MV-4-11 (cell line): ENCODE data around the gene EP400.
"Not testable (repeated sequence)": the region's sequence is repeated elsewhere in the genome, so short reads cannot be mapped to it uniquely, and the experiment has no call there.

Source experiments
- DNase-seq: peaks from one replicate; lab custom pipeline; 2025; lab: John Stamatoyannopoulos, UW

Gene EP400

DNA sequence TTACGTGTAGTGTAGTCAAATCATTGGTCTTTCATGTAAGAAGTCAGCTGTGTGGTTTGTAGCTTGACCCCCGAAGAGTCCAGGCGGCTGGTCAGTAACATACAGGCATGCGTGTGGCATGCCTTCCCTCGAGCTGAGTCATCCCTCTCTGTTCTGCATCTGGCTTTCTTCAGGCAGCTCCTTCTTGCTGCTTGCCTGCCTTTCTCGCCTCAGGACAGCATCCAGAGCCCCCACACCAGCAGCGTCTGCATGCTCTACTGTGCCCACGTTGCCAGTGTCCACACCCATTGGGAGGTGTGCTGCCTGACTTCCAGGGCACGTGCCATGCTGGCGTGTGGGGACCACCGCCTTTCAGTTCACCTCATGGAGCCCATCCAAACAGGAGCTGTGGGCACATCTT, 96.8 kb downstream of the EP400 start:
- no peak for DNase-seq

DNA sequence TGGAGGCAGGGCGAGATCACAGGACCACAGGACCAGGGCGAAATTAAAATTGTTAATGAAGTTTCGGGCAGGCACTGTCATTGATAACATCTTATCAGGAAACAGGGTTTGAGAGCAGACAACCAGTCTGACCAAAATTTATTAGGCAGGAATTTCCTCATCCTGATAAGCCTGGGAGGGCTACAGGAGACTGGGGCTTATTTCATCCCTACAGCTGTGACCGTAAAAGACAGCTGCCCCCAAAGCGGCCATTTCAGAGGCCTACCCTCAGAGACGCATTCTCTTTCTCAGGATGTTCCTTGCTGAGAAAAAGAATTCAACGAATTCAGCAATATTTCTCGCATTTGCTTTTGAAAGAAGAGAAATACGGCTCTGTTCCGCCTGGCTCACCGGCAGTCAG, 97.9 kb downstream of the EP400 start:
- DNase-seq: not testable (repeated sequence)

GRCh38 chr12:132049442-132049841, 99.7 kb downstream of the EP400 start:
- no peak for DNase-seq

DNA sequence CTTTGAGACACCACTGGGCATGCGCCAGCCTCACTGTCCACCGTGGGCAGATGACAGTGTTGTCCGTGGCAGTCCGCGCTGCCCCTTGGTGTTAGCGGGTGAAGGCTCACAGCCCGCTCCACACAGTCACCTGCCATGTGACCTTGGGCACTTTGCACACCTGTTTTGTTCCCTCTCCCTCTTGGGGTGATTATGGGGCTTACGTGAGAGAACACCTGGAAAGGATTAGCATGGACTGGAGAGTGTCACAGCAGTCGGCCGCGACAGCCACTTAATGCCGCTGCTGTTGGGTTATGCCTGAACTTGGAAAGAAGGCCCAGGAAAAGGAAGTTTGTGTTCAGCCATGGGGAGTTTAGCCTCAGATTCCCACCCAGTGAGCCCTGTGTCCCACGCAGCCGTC, 100.1 kb downstream of the EP400 start:
- no peak for DNase-seq

DNA sequence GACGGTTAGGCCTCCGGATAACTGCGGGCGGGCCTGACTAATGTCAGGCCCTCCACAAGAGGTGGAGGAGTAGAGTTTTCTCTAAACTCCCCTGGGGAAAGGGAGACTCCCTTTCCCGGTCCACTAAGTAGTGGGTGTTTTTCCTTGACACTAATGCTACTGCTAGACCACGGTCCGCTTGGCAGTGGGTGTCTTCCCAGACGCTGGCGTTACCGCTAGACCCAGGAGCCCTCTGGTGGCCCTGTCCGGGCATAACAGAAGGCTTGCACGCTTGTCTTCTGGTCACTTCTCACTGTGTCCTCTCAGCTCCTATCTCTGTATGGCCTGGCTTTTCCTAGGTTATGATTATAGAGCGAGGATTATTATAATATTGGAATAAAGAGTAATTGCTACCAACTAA, 102.0 kb downstream of the EP400 start:
- peak; percentile 8 for DNase-seq

DNA sequence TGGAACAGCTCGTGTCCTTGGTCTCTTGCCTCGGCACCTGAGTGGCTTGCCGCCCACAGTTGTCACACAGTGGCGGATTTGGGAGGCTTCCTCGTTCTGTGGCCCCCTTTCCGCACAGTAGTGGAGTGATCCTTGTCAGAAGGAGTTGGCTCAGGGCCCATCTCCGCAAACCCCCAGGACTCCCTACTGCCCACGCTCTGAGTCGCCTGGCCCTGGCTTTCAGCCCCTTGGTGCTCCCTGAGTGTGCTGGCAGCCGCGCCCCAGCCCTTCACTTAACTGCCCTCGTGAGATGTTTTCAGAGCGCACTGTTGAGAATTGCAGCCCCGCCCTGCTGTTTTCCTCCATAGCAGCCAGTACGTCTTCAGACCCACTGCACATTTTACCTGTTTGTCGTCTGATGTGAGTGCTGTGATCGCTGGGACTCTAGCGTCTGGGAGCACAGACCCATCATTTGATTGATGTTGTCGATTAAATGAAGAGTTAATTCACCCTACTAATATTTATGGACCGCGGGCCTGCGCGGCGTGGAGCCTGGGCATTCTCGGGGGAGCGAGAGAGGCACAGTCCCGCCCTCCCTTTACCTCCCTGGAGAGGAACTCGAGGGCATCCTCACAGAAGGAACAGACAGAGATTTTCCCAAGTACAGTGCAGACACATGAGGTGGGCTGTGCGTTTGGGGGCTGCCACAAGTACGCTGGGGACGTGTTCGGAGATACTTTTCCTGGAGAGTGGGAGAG, 102.6 kb downstream of the EP400 start:
- DNase-seq: no peak

DNA sequence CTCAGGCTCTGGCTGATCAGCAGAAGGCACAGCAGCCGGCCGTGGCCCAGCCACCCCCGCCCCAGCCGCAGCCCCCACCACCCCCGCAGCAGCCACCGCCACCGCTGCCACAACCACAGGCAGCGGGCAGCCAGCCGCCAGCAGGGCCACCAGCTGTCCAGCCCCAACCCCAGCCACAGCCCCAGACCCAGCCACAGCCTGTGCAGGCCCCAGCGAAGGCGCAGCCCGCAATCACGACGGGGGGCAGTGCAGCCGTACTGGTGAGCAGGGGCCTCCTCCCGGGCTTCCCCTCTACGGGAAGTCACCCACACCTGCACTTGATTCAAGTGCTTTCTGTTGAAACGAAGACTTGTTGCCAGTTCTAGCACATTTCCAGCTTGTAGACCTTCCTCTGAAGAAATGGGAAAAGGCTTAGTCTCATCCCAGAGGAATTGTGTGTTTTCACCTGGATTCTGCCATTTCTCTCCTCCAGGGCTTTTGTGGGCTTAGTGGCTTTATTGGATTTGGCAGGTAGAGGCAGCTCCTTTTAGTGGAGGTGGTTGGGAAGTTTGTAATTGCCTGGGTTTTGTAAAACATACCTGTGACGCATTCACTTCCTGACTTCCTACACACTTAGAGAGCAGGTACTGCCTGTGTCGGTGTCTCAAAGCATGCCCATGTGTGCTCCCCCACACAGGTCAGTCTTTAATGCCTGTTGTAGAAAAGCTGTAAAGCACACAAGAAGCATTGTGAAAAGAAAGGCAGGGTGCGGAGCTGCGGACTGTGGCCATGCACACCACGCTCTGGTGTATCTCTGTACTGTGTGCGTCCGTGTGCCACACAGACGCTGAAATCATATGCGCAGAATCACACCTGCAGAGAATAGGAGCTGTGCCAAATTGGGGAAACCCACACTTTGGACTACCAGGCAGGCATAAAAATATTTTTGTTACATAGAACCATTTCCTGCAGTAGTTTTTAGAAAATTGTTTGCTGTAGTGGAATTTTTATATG, 103.9 kb downstream of the EP400 start:
- no peak for DNase-seq

GRCh38 chr12:132054983-132055382, 105.2 kb downstream of the EP400 start:
- no peak for DNase-seq

GRCh38 chr12:132055535-132056096, 105.9 kb downstream of the EP400 start:
- no peak for DNase-seq

GRCh38 chr12:132056320-132056719, 106.6 kb downstream of the EP400 start:
- no peak for DNase-seq

DNA sequence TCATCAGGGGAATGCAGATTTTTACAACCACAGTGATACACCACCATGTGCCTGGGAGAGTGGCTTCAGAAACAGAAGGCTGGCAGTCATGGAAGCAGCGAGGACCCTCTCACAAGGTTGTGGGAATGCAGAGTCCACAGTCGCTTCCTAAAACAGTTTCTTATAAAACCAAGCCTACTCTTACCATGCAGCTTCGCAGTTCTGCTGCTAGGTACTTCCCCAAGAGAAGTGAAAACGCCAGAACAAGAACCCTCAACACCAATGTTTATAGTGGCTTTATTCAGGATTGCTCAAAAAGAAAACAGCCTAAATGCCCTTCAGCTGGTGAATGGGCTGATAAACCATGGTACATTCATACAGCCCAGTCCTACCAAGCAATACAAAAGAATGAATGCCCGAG, 107.2 kb downstream of the EP400 start:
- peak; percentile 44 for DNase-seq

DNA sequence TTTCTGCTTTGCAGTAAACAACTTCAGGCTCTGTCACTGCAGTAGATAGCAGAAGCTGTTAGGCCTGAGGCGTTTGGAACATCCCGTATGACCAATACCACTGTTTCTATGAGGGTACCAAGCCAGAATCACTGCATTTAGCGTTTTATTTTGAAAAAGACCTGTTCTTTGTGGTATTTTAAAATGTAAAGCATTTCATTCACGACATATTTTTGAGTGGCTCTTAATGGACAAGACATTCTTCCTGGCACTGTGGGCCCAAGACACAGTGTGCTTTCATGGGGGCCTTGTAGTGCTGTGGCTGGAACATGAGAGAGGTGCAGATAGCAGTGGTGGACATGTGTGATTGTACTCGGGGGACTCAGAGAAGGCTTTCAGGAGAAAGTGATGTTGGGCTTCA, 107.9 kb downstream of the EP400 start:
- DNase-seq: no peak

DNA sequence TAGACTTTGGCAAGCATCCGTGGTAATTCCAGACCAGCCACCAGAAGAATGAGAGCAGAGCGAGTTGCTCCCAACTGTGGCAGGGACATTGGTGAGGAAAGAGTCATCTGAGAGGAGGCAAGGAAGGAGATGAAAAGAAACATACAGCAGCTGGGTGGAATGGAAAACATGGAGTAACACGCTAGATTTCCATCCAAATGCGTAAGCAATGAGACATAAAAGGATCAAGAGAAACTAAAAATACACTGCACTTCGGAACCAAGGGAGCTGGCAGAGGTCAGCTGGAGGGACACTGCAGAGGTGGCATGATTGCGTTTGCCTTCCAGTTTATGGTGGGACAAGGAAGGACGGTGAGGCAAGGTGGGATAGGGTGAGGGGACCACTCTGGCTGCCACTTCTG, 111.5 kb downstream of the EP400 start:
- DNase-seq: no peak

- DNase-seq: no peak
These were observed 112.1 kb downstream of the EP400 start for GRCh38 chr12:132061641-132062430.

DNA sequence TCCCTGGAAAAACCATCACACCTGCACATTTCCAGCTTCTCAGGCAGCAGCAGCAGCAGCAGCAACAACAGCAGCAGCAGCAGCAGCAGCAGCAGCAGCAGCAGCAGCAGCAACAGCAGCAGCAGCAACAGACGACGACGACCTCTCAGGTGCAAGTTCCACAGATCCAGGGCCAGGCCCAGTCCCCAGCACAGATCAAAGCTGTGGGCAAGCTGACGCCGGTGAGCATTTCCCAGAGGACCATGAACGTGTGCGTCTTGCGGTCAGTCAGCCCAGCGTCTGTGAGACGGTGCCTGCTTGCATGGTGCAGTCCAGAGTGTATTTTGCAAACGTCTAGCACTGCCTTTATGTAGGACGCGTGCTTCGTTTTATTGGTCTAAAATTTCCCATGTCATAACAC, 112.7 kb downstream of the EP400 start:
- no peak for DNase-seq

- DNase-seq: peak; percentile 65
These were observed 113.7 kb downstream of the EP400 start for GRCh38 chr12:132063491-132063890.

DNA sequence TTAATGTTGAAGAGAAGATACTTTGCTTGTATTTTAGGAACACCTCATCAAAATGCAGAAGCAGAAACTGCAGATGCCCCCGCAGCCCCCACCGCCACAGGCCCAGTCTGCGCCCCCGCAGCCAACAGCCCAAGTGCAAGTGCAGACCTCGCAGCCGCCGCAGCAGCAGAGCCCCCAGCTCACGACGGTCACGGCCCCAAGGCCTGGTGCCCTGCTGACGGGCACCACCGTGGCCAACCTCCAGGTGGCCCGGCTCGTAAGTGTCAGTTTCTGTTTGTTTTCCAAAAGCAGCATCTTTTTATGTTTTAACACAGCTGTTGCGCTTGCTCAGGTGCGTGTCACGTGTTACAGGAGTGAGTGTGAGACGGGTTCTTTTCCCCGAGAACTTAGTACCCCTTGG, 114.9 kb downstream of the EP400 start:
- no peak for DNase-seq

DNA sequence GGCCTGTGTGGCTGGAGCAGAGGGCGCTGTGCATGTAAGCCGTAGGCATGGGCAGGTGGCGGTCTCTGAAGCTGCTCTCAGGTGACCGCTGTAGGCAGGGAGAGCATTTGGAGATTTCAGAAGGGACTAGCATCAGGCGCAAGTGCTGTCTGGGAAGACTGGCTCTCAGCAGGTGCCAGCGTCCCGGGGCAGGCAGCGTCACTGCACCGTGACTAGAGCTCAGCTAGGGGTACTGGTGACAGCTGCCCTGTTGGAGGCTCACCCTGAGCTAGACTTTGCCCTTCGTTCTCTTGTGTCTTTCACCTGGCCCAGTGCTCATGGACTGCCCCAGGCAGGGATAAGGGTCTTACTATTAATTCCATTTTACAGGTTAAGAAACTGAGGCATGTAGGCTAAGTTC, 115.5 kb downstream of the EP400 start:
- no peak for DNase-seq

DNA sequence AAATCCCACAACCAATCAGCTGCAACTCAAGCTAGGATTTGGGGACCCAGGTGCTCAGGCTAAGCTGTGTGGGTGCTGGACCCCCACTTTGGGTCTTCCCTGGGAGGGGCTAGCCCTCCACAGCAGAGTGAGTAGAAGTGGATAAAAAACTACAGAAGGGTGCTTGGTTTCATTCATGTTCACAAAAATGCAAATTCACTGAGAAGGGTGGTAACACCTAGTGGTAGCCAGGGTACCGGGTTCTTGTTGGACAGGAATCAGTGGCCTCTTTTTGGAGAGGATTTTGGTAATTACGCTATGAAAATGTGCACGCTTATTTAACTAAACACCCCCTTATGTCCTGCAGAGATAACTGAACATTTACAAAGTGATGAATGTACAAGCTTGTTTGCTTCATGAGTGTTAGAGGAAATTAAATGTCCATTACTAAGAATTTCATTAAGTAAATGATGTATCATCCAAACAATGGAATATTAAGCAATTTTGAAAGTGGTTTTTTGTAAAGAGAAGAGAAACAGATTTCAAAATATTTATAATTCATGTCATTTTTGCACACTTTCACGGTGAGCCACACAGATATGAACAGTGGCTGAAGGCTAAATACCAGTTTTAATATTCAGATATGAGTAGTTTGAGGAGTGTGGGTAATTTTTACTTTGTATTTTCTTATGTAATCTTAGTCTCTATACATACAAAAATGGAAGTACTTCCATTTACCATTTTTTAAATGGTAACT, 116.0 kb downstream of the EP400 start:
- DNase-seq: peak; percentile 36

- DNase-seq: peak; percentile 91
These were observed 116.6 kb downstream of the EP400 start for GRCh38 chr12:132066345-132066685.

GRCh38 chr12:132066749-132067148, 117.0 kb downstream of the EP400 start:
- no peak for DNase-seq
